DND-41 (cell line): ENCODE results near the gene PIGZ.

ENCODE experiments used
- ATAC-seq: fragments of 200-7000 bp; cut with Tn5 transposase; 3 replicates; pipeline ENCODE4 v1.9.1; 2021; ENCODE audit warnings: low read depth; ENCODE audit not compliant: insufficient read depth
- DNase-seq: peaks from one replicate; pipeline ENCODE4 v3.0.0-alpha.2; 2020
- H2AFZ ChIP-seq: 2 replicates; pipeline ENCODE4 v1.6.0; 2012; ENCODE audit warnings: low read depth, low read length
- H3K27ac ChIP-seq: 2 replicates; pipeline ENCODE4 v1.5.1; 2012; ENCODE audit warnings: low read length, inconsistent platforms
- H3K27me3 ChIP-seq: fragments of 200-600 bp; sonication (generic); 2 replicates; pipeline ENCODE4 v1.6.0; 2012; ENCODE audit warnings: low read length, mild to moderate bottlenecking, inconsistent platforms; ENCODE audit not compliant: insufficient read depth, poor library complexity
- H3K36me3 ChIP-seq: 2 replicates; pipeline ENCODE4 v1.5.1; 2012; ENCODE audit warnings: low read length, inconsistent platforms; ENCODE audit not compliant: insufficient read depth
- H3K4me1 ChIP-seq: 2 replicates; pipeline ENCODE4 v1.5.1; 2012; ENCODE audit warnings: mild to moderate bottlenecking, low read length; ENCODE audit not compliant: insufficient read depth
- H3K4me2 ChIP-seq: 2 replicates; pipeline ENCODE4 v1.6.0; 2012; ENCODE audit warnings: mild to moderate bottlenecking, moderate library complexity, low read length, inconsistent platforms; ENCODE audit not compliant: insufficient read depth
- H3K4me3 ChIP-seq, 2 experiments: fragments of 200-600 bp in 1 of 2; shearing (Covaris generic) in 1 of 2; 2 replicates each; pipeline ENCODE4 v1.5.1; 2012 to 2016; ENCODE audit warnings: inconsistent platforms in 2 of 2, low read length in 2 of 2, mild to moderate bottlenecking in 2 of 2, low read depth in 1 of 2, moderate library complexity in 1 of 2
- H3K79me2 ChIP-seq: 2 replicates; pipeline ENCODE4 v1.6.0; 2012; ENCODE audit warnings: low read length, inconsistent platforms; ENCODE audit not compliant: insufficient read depth
- H3K9ac ChIP-seq: 2 replicates; pipeline ENCODE4 v1.6.0; 2012; ENCODE audit warnings: low read depth, mild to moderate bottlenecking, inconsistent platforms, low read length, moderate library complexity
- H3K9me3 ChIP-seq: 2 replicates; pipeline ENCODE4 v1.5.1; 2012; ENCODE audit warnings: low read length, moderate library complexity, mild to moderate bottlenecking, inconsistent platforms; ENCODE audit not compliant: insufficient read depth, severe bottlenecking
- H4K20me1 ChIP-seq: 2 replicates; pipeline ENCODE4 v1.6.0; 2012; ENCODE audit warnings: low read length; ENCODE audit not compliant: insufficient read depth
- EZH2 ChIP-seq: IDR thresholded peaks from 3 replicates; pipeline ENCODE4 v1.6.1; 2012; ENCODE audit warnings: borderline replicate concordance, low read depth, mild to moderate bottlenecking, moderate library complexity, low read length, inconsistent platforms; ENCODE audit not compliant: severe bottlenecking
- TF ChIP-seq, protein P1 (sequence below): IDR thresholded peaks from 2 replicates; pipeline ENCODE4 v1.5.1; 2012; ENCODE audit warnings: borderline replicate concordance, low read length, moderate library complexity, mild to moderate bottlenecking; ENCODE audit not compliant: poor library complexity, severe bottlenecking; ENCODE audit errors: extremely low read depth

The PIGZ gene

DNA sequence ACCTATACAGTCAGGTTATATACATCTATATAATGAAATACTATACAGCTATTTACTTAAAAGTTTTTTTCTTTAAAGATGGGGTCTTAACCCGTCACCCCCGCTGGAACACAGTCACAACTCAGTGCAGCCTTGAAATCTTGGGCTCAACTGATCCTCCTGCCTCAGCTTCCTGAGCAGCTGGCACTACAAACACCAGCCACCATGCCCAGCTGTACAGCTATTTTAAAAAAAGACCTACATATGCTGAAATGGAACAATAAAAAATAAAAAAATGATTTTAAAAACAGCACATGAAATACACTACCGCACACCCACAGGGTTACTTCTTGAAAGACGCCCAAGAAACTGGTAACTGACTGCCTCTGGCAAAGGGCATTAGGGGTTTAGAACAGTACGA, 30.1 kb downstream of the PIGZ start:
- H3K9me3 ChIP-seq: no peaks in the 10 kb centered on the region
- peaks cover 67% of the 10 kb centered on the region for H3K79me2 ChIP-seq
- H3K4me1 ChIP-seq: peaks cover 32% of the 10 kb centered on the region
- no peak overlapping the region for H3K4me2 ChIP-seq
- DNase-seq (no peak), ATAC-seq (no peak)
- H3K36me3 ChIP-seq: peaks cover 84% of the 10 kb centered on the region
- no peak overlapping the region for H2AFZ ChIP-seq
- no peaks in the 10 kb centered on the region for H3K27me3 ChIP-seq
- H3K9ac ChIP-seq: no peak overlapping the region
- peaks cover 36% of the 10 kb centered on the region; the same call in 1 of the 2 replicates for H4K20me1 ChIP-seq
- H3K4me3 ChIP-seq: no peak overlapping the region
- TF ChIP-seq EZH2: no peak
- TF ChIP-seq, protein P1, sequence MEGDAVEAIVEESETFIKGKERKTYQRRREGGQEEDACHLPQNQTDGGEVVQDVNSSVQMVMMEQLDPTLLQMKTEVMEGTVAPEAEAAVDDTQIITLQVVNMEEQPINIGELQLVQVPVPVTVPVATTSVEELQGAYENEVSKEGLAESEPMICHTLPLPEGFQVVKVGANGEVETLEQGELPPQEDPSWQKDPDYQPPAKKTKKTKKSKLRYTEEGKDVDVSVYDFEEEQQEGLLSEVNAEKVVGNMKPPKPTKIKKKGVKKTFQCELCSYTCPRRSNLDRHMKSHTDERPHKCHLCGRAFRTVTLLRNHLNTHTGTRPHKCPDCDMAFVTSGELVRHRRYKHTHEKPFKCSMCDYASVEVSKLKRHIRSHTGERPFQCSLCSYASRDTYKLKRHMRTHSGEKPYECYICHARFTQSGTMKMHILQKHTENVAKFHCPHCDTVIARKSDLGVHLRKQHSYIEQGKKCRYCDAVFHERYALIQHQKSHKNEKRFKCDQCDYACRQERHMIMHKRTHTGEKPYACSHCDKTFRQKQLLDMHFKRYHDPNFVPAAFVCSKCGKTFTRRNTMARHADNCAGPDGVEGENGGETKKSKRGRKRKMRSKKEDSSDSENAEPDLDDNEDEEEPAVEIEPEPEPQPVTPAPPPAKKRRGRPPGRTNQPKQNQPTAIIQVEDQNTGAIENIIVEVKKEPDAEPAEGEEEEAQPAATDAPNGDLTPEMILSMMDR: no peak
- H3K27ac ChIP-seq: no peak overlapping the region

DNA sequence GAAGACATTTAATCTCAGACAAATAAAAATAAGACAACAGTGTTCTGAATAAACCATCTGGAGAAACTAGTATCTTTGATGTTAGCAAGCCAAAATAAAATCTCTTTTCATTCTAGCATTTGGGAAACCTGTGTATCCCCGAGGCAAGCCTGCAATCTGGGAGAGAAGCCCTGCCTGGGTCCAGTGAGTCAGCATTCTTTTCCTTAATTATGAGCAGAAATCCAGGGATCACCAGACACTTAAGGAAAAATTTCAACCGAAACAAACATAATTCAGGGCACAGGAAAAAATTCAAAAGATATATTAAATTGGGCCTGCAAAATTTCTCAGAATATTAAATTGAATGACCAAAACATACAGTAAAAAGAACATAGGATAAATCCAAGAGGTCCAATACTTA, 30.5 kb downstream of the PIGZ start:
- ATAC-seq (no peak), DNase-seq (no peak)
- Histone ChIP-seq H3K9ac (no peak overlapping the region), H4K20me1 (peaks cover 32% of the 10 kb centered on the region; the same call in 1 of the 2 replicates), H2AFZ (no peak overlapping the region), H3K27me3 (no peaks in the 10 kb centered on the region), H3K4me2 (no peak overlapping the region), H3K9me3 (no peaks in the 10 kb centered on the region), H3K4me1 (peaks cover 28% of the 10 kb centered on the region), H3K79me2 (peaks cover 62% of the 10 kb centered on the region), H3K36me3 (peaks cover 86% of the 10 kb centered on the region), H3K4me3 (no peak overlapping the region), H3K27ac (no peak overlapping the region)
- no peak for TF ChIP-seq EZH2
- TF ChIP-seq, protein P1: no peak

DNA sequence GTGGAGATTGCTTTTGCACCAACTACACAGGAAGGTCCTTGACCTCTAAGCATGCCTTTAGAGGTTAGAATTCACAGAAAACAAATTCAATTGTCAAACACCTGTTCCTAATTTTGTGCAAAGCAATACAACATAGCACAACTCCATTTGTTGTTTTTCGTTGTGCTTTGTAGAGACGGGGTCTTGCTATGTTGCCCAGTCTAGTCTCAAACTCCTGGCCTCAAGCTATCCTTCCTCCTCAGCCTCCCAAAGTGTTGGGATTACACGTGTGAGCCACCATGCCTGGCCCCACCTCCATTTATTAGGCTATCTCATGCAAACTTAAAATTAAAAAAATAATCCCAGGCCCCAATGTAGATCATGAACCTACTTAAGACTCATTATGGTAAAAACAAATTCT, 32.3 kb downstream of the PIGZ start:
- H3K4me1 ChIP-seq: peaks cover 25% of the 10 kb centered on the region
- ATAC-seq: no peak
- H3K9ac ChIP-seq: no peak overlapping the region
- no peak overlapping the region for H3K4me3 ChIP-seq
- H3K4me2 ChIP-seq: no peak overlapping the region
- peaks cover 26% of the 10 kb centered on the region; the same call in 1 of the 2 replicates for H4K20me1 ChIP-seq
- peaks cover 45% of the 10 kb centered on the region for H3K79me2 ChIP-seq
- no peak overlapping the region for H2AFZ ChIP-seq
- TF ChIP-seq, protein P1: no peak
- no peak for TF ChIP-seq EZH2
- no peak for DNase-seq
- no peaks in the 10 kb centered on the region for H3K9me3 ChIP-seq
- no peaks in the 10 kb centered on the region for H3K27me3 ChIP-seq
- no peak overlapping the region for H3K27ac ChIP-seq
- H3K36me3 ChIP-seq: peaks cover 91% of the 10 kb centered on the region

DNA sequence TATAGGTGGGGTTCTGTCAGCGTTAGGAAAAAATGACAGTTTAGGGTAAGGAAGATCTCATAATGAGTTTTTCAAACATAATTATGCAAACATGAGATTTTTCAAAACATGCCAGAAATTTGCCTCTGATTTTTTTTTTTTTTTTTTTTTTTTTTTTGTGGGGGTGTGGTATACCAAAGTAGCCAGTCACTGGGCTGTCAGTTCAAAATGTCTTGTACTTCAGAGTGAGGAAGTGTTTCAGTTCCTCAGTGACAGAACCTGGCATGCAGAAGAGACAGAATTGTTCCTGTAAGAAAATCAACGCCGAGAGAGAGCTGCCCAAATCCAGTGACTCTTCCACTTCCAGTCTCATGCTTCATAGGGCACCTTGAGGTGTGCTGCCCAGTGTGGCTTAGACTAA, 36.0 kb downstream of the PIGZ start:
- Histone ChIP-seq H3K4me2 (no peak overlapping the region), H3K9me3 (no peaks in the 10 kb centered on the region), H3K9ac (no peak overlapping the region), H4K20me1 (peaks cover 6% of the 10 kb centered on the region; the same call in 1 of the 2 replicates), H3K36me3 (peaks cover 89% of the 10 kb centered on the region), H3K4me1 (no peaks in the 10 kb centered on the region), H3K27me3 (no peaks in the 10 kb centered on the region), H3K27ac (no peak overlapping the region), H3K4me3 (no peak overlapping the region), H3K79me2 (peaks cover 10% of the 10 kb centered on the region; the same call in 1 of the 2 replicates), H2AFZ (no peak overlapping the region)
- TF ChIP-seq, protein P1: no peak
- TF ChIP-seq EZH2: no peak
- DNase-seq: no peak
- ATAC-seq: no peak
